Measurements from ENCODE around the gene MAG.
A peak's percentile ranks its signal among the peaks of the same experiment; 100 is the strongest.

Gene MAG

GRCh38 chr19:35266520-35267352 lies 25.2 kb upstream of the MAG start (continued):
- TF ChIP-seq KLF17 (tag by site-specific recombination; IDR thresholded peaks at IDR 0.05): no peak
- TF ChIP-seq ZSCAN30 (tag by site-specific recombination; IDR thresholded peaks at IDR 0.05): 0 out of 2 replicates have a peak, but pooled peaks have one; percentile 22
- no peak for TF ChIP-seq ZNF558 (tag by site-specific recombination; IDR thresholded peaks at IDR 0.05)
- TF ChIP-seq ZNF510 (tag by site-specific recombination; IDR thresholded peaks at IDR 0.05; ENCODE audit: insufficient replicate concordance): no peak
- no peak for TF ChIP-seq ZNF138 (tag by site-specific recombination; IDR thresholded peaks at IDR 0.05; ENCODE audit: borderline replicate concordance)
- TF ChIP-seq ZFP69B (tag by site-specific recombination; IDR thresholded peaks at IDR 0.05): no peak
- TF ChIP-seq ZNF239 (tag by site-specific recombination; IDR thresholded peaks at IDR 0.05): no peak
- TF ChIP-seq GLIS2 (tag by site-specific recombination; IDR thresholded peaks at IDR 0.05): no peak
- TF ChIP-seq ZNF701 (tag by site-specific recombination; IDR thresholded peaks at IDR 0.05): no peak
- peak; percentile 38; the same call in 1 of the 2 replicates for TF ChIP-seq PRDM10 (tag by site-specific recombination; IDR thresholded peaks at IDR 0.05)
- TF ChIP-seq ZNF747 (tag by site-specific recombination; IDR thresholded peaks at IDR 0.05): no peak
- 0 out of 2 replicates have a peak, but pooled peaks have one; percentile 13 for TF ChIP-seq ZNF302 (tag by site-specific recombination; IDR thresholded peaks at IDR 0.05; ENCODE audit: low read depth)
- no peak for TF ChIP-seq ZNF792 (tag by site-specific recombination; IDR thresholded peaks at IDR 0.05)
- no peak for TF ChIP-seq ZNF837 (tag by site-specific recombination; IDR thresholded peaks at IDR 0.05)
- peak; percentile 79 for TF ChIP-seq ZBTB10 (tag by site-specific recombination; IDR thresholded peaks at IDR 0.05)
- TF ChIP-seq WT1 (tag by site-specific recombination; IDR thresholded peaks at IDR 0.05): no peak
- TF ChIP-seq ZNF514 (tag by site-specific recombination; IDR thresholded peaks at IDR 0.05): no peak
- peak; percentile 73; the same call in 1 of the 2 replicates for TF ChIP-seq ZNF423 (tag by site-specific recombination; IDR thresholded peaks at IDR 0.05)
- TF ChIP-seq IKZF3 (tag by site-specific recombination; IDR thresholded peaks at IDR 0.05): peak; percentile 83
- no peak for TF ChIP-seq ZSCAN18 (tag by site-specific recombination; IDR thresholded peaks at IDR 0.05)
- no peak for TF ChIP-seq PRDM1 (tag by site-specific recombination; IDR thresholded peaks at IDR 0.05)
- no peak for TF ChIP-seq ZNF529 (tag by site-specific recombination; IDR thresholded peaks at IDR 0.05; ENCODE audit: insufficient replicate concordance)
- no peak for TF ChIP-seq ZNF513 (tag by site-specific recombination; IDR thresholded peaks at IDR 0.05)
- no peak for TF ChIP-seq REPIN1 (tag by site-specific recombination; IDR thresholded peaks at IDR 0.05; ENCODE audit: low read depth)
- 0 out of 2 replicates have a peak, but pooled peaks have one; percentile 28 for TF ChIP-seq ZSCAN23 (tag by site-specific recombination; IDR thresholded peaks at IDR 0.05)
- TF ChIP-seq AEBP2 (tag by site-specific recombination; IDR thresholded peaks at IDR 0.05; ENCODE audit: borderline replicate concordance): no peak
- no peak for TF ChIP-seq ZNF561 (tag by site-specific recombination; IDR thresholded peaks at IDR 0.05; ENCODE audit: borderline replicate concordance)
- peak; percentile 40 for TF ChIP-seq ZNF335 (tag by site-specific recombination; conservative IDR thresholded peaks at IDR 0.05)
